Vagina (tissue), 2 donors: Measurements from ENCODE around the gene RPH3AL.

Experiments
- CTCF ChIP-seq, 3 experiments: fragments of 450-650 bp in 2 of 3; fragments of 200-600 bp in 1 of 3; sonication (generic) in 1 of 3; IDR thresholded peaks; one replicate each; pipeline ENCODE4 v1.5.1; 2017 to 2019; ENCODE audit warnings: antibody characterized with exemption in 3 of 3, mild to moderate bottlenecking in 2 of 3, moderate library complexity in 2 of 3
- POLR2A ChIP-seq, 2 donors: fragments of 450-650 bp; IDR thresholded peaks; one replicate each; pipeline ENCODE4 v1.6.1; 2017; ENCODE audit warnings: antibody characterized with exemption in 2 of 2, mild to moderate bottlenecking in 2 of 2, moderate library complexity in 2 of 2
- POLR2AphosphoS5 ChIP-seq, 2 donors: sonication (generic); formaldehyde crosslinking; IDR thresholded peaks; one replicate each; pipeline ENCODE4 v1.9.0; 2017; ENCODE audit warnings: antibody characterized with exemption in 2 of 2, mild to moderate bottlenecking in 2 of 2, low read depth in 1 of 2; ENCODE audit not compliant: insufficient read depth in 1 of 2

DNA sequence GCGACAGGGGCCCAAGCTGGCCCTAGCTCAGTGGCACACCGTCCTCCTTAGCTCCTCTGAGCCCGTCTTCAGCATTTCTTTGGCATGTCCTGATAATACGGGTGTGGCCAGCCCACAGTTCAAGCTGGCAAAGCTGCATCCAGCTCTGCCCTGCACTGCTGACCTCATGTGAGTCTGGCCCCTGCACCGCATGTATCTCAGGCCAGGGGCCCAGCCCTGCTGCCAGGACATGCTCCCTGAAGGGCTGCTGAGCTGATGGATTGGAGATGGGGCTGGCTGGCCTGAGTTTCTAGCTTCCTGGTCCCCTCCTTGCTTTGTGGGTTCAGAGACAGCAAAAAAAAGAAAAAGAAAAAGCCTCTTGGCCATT is 173.6 kb downstream of the RPH3AL start:
- no peak for TF ChIP-seq CTCF (IDR thresholded peaks at IDR 0.05)
- TF ChIP-seq POLR2AphosphoS5 (IDR thresholded peaks at IDR 0.05; ENCODE audit: insufficient read depth in 1 of 2, low read depth in 1 of 2) = peak in 1 of 2 donors; percentile 3
- no peak for TF ChIP-seq POLR2A (IDR thresholded peaks at IDR 0.05)
